Activated CD4-positive, alpha-beta T cell treated with anti-CD3 and anti-CD28 coated beads, Interleukin-2, amount 50 U/mL, for 24 hours (primary cell): Measurements from ENCODE around the gene ACVR2B.

ENCODE experiments used
- DNase-seq, 2 donors: peaks; one replicate each; pipeline ENCODE4 v3.0.0-alpha.2; 2020; ENCODE audit warnings: low read depth in 1 of 2, low spot score in 1 of 2

Gene ACVR2B

DNA sequence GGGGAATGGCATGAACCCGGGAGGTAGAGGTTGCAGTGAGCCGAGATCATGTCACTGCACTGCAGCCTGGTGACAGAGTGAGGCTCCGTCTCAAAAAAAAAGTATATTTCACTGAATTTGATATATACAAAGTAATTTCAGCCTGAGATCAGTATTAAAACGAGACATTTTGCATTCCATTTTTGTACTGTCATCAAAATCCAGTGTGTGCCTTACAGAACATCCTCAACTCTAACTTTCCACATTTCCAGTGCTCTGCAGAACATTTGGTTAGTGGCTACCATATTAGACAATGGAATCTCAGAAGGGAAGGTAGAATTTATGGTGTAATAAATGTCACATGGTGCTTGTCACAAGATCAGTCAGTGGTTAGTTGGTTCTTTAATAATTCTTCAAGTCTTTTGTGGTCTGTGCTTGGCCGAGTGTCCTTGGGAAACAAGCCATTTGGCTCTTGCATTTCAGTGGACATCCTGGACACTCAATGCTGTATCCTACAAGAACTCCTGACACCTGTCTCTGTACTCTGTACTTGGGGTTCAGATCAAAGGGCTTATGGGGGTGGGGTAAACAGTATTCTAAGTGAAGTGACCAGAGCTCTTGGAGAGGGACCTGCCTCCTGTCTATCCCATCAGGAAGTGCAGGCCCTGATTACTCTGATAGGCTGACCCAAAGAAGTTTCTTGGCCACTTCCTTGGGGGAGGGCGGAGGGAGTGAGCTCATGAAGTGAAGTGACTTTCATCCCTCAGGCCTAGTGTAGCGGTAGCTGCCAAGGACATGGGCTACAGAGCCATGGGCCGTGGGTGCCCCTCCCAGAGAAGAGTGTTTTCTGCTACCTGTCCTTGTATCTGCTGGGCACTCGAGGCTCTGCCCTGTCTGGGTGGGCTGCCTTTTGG lies 3.7 kb downstream of the ACVR2B start:
- DNase-seq = no peak

DNA sequence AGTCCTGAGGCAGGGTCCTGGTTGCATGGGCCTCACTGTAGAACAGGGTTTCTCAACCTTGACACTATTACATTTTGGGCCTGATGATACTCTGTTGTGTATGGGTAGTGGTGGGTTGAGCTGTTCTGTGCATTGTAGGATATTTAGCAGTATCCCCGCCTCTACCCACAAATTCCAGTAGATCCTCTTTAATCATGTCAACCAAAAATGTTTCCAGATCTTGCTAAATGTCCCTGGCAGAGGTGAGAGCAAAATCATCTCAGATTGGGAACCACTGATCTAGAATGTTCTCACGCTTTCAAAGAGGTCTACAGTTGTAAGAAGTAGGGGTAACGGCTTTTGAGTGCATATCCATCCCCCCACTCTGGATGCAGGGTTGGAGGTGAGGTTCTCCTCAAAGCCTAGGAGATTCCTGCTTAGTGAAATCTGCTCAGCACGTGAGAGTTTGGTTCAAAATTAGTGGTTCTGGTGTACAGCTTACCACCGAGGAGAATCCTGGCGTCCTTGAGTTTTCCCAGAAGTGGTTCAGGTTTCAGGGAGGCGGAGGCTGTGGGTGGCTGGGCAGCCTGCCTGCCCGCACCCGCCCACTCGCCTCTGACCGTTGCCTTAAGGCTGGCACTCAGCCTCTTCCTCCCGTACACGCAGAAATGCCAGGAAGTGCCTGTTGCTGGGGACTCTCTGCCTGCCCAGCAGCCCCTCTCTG lies 5.3 kb downstream of the ACVR2B start:
- no peak for DNase-seq

DNA sequence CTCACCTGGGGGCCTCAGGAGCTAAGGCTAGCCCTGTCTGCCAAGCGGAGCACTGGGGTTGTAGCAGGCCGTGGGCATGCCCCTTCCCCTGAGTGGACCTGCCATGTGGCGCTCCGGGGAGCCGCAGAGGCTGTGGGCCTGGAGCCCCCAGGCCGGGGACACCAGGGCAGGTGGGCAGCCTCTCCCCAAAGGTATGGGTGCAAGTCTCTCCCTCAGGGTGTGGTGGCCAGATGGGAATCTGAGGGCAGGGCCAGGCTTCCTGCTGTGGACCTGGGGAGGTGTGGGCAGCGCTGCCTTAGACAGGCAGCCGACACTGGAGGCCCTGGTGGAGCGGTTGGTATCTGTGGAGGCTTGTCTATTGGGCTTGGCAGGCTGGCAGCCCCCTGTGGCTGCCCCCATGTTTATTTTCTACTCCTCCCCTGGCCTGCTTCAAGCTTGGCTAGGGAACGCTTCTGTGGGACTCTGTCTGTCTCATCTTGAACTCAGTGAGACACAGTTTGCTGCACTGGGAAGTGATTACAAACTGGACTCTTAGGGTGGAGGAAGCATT lies 5.9 kb downstream of the ACVR2B start:
- no peak for DNase-seq

DNA sequence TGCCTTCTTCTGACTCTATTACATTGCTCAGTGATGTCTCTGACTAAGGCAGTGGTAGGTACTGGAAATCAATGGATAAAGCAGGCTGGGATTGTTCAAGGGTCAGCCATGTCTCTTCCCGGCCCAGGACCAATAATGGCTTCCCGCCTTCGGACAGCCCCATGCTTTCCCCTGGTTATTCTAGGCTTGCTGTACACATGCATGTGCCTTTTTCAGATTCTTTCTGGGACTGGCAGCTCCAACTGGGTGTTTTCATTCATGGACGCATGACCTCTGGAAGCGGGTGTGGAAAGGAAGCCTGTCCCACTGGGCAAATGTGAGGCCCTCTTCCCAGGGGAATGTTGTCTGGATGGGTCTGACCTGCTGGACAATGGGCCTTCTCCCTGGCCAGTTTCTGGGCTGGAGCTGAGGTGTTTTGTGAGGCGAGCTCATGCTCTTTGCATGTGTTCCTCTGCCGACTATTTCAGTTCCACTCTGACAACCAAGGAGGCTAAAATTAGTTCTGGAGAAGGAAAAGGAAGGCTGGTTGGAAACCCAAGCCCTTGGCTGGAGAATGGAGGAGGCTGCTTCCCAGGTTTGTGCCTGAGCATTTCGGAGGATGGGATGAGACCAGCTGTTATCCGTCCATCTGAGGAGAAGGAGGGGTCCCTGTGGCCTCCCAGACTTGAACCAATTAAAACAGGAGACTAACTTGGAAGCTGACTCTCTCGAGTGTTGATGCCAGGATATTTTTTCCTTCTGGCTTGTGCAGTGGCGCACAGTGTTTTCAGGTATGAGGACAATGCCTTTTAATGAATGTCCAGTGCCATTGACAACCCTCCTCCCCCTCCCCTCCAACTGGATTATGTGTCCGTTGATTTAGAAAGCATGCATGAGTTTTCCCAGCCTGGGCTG lies 6.9 kb downstream of the ACVR2B start:
- no peak for DNase-seq

DNA sequence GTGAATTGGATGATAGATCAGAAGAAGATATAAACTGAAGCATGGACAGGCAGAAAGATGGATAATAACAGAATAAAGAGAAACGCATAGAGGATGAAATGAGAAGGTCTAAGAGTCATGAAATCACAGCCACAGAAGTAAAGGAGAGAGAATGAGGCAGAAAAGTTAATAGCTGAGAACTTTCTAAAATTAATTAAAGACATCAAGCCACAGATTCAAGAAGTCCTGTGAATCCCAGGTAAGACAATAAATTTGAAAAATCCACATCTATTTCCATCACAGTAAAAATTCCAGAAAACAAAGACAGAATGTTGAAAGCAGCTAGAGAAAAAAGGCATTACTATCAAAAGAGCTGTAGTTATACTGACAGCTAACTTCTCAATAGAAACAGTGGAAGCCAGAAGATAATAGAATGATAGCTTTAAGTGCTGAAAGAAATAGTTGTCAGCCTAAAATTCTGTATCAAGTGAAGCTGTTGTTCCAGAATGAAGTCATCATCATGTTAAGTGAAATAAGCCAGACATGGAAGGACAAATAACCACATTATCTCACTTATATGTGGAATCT lies 12.0 kb downstream of the ACVR2B start:
- no peak for DNase-seq

DNA sequence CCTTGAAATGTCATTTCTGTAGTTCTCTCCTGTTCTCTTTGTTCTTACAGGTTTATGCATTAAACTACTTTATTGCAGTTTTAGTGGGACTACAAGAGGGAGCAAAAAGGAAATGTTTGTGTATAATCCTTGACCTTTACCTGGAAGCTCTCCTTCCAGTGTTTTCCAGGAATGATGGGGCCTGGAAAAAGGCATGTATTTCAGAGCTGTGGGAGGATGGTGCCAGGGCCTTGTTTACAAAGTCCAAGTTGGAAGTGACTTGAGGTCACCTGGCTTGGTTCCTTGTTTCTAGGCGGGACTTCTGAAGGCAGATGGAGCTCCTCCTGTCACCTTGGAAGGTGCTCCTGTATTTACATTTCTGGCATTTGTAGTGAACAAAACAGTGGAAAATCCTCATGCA lies 15.1 kb downstream of the ACVR2B start:
- no peak for DNase-seq

DNA sequence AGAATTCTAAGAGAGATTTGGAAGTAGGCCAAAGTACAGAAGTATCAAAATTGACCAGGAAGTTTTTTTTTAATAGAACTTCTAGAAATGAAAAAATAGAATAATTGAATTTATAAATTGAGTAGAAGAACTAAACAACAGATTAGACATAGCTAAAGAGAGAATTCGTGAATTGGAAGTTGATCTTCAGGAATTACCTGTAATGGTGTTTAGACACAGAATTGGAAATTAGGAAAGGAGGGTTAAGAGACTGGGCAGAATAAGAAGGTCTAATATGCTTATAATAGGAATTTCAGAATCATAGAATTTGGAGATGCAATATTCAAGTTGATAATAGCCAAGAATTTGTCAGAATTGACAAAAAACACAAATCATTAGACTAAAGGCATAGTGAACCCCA lies 16.2 kb downstream of the ACVR2B start:
- DNase-seq = no peak

DNA sequence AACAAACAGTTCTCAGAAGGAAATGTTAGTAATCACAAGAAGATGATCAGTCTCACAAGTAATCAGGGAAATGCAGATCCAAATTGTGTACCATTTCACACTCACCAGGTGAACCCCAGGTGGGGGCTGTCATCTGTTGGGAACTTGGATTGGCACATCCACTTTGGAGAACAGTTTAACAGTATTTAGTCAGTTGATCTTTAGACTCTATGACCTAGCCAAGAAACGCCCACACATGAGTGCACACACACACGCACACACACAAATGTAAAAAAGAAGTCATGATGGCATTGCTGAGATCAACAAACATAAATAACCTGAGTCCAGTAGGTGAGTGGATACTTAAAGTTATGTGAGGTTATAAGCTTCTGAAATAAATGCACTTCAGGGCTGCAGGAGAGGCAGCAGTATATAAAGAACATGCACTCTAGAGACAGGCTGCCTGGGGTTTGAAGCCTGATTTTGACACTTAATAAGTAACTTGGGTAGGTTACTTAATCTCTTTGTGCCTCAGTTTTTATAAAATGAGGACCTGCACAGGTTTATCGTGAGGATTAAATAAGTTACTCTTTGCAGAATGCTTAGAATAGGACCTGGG lies 17.7 kb downstream of the ACVR2B start:
- DNase-seq = no peak

DNA sequence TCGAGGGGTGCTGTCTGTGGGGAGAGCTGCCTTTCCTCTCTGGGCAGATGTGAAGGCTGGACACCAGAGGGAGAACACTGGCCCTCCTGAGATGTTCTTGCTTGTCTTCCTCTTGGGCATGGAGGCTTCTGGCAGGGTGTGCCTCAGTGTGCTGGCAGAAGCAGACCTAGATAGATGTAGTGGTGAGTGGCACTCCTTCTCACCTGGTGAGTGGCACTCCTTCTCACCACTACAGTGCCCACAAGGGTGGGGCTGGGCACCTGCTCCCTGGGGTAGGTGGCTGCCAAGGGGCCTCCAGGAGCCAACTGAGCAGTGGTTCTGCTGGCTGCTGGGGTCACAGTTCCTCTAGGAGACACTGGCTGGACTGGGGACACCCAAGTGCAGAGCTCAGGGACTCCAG lies 18.7 kb downstream of the ACVR2B start:
- DNase-seq = no peak

DNA sequence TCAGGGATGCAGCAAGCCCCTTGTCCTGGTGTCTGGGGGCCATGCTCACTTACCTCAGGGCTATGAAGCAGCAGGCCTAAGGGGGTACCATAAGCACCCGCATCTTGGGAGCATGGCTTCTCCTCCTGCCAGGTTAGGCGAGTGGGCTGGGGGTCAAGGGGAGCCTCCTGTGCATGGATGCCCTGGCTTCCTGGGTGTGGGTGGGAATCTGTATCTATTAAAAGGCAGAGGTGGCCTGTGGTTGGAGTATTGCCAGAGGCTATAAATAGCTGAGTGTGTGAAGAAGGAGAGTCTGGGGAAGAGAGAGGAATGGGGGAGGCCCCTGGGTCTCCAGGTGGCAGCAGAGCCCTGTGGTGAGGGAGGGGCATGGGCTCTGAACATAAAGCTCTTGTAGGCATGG lies 19.5 kb downstream of the ACVR2B start:
- no peak for DNase-seq

DNA sequence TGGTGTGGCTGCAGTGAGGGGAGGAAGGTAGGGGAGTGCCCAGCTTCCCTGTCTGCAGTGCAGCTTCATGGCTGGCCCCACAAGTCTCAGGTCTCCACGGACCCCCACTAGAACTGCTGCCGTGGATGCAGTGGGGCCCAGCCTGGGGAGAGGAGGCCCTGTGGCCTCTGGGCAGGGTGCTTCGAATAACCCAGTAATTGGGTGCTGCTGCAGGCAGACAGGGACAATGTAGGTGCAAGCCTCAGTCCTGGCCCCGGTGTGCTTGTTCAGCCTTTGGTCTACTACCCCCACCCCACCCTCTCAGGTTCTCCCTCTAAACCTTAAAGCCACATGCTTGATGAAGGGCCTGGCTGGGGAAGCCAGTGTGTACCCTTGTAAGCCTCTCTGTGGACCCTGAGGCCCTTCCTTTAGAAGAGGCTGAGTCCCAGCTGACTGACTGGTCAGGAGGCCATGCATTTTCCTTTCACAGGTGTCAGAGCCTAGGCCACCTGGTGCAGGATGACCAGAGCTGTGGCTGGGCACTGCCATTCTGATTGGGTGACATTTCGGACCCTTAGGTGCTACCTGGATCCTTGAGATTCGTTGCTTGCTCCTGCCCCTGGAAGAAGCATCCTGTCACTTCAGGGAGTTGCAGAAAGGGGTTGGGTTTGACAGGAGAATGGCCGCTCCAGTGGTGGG lies 21.4 kb downstream of the ACVR2B start:
- no peak for DNase-seq

DNA sequence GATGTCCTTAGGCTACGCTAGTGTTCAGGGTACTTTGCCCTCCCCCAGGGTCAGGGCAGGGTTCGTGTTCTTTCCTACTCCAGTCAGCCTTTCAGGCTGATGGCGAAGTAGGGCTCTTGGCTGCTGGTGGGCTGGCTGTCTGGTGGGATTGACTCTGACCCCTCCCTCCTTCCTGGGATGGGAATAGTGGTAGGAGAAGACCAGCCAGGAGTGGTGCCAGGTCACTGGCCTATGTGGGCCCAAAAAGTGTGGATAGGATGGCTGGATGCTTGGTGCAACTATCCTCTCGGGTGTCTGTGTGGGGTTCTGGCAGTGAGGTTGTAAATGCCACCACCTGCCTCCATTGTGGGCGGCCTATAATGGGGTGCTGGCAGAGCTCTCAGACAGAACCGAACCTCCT lies 22.0 kb downstream of the ACVR2B start:
- no peak for DNase-seq

DNA sequence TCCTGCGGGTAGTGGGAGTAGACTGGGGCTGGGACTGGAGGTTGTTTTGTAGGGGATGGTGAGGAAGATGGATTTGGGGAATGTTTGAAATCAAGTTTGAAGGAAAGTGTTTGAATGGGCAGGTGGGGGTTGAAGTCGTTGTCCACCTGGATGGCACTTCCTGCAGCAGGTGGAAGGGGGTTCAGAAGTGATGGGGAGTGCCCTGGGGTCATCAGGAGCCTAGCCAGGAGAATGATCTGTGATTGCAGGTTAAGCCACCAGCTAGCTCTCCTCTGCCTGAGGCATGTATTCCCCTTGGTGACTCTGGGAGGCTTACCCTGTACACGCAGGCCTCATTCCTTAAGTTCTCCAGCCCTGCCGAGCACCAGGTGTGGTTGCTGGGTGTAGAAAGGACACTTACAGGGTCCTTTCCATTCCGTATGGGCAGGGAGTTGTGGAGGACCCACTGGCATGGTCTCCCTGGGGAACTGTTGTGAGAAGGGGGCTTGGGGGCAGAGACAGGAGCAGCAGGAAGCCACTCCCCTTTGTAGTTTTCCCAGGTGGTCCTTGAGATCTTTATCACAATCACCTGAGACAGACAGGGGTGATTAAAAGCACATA lies 22.6 kb downstream of the ACVR2B start:
- no peak for DNase-seq

DNA sequence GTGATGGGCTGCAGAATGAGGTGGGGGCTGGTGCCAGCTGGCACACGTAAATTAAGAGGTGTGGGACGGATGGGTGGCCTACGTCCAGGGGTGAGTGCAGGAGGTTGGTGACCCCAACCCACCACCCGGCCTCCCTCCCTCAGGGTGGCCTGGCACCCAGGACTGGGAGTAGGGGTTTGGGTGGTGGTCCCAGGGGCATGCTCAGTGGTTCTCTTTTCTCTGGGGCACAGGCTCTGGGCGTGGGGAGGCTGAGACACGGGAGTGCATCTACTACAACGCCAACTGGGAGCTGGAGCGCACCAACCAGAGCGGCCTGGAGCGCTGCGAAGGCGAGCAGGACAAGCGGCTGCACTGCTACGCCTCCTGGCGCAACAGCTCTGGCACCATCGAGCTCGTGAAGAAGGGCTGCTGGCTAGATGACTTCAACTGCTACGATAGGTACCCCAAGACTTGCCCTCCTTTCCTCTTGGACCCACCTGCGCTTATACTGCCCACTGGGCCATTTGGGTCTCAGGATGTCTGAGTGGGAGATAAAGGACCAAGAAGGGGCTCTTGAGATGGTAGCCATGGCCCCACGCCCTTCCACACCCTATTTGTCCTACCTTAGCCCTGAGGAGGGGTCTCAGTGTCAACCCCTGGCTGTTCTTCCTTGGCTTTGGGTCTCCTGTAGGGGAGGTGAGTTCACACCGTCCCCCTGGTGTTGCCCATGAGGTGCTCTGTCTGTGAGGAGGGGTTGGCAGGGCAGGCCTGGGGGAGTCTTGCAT lies 23.5 kb downstream of the ACVR2B start:
- no peak for DNase-seq

DNA sequence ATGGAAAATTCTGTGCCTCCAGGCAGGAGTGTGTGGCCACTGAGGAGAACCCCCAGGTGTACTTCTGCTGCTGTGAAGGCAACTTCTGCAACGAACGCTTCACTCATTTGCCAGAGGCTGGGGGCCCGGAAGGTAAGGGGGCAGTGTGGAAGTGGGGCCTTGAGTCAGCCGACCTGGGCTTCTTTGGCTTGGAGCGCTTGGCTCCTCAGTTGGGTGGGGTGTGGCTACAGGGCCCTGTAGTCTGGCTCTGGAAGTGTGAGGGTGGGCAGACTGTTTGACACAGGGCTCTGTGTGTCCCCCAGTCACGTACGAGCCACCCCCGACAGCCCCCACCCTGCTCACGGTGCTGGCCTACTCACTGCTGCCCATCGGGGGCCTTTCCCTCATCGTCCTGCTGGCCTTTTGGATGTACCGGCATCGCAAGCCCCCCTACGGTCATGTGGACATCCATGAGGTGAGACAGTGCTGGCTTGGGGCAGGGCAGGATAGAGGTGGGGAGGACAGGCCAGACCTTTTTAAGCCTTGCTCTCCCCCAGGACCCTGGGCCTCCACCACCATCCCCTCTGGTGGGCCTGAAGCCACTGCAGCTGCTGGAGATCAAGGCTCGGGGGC lies 24.3 kb downstream of the ACVR2B start:
- DNase-seq = no peak

DNA sequence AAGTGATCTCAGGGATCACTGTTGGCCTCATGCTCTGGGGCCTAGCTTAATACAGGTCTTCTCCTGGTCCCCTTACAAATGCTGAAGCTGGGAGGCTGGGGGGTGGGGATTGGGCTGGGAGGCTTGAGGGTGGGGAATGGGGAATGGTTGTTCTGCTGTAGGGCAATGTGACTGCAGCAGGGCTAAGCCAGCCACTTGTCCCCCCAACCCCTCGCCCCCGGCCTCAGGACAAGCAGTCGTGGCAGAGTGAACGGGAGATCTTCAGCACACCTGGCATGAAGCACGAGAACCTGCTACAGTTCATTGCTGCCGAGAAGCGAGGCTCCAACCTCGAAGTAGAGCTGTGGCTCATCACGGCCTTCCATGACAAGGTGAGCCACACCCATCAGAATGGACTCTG lies 25.2 kb downstream of the ACVR2B start:
- no peak for DNase-seq

DNA sequence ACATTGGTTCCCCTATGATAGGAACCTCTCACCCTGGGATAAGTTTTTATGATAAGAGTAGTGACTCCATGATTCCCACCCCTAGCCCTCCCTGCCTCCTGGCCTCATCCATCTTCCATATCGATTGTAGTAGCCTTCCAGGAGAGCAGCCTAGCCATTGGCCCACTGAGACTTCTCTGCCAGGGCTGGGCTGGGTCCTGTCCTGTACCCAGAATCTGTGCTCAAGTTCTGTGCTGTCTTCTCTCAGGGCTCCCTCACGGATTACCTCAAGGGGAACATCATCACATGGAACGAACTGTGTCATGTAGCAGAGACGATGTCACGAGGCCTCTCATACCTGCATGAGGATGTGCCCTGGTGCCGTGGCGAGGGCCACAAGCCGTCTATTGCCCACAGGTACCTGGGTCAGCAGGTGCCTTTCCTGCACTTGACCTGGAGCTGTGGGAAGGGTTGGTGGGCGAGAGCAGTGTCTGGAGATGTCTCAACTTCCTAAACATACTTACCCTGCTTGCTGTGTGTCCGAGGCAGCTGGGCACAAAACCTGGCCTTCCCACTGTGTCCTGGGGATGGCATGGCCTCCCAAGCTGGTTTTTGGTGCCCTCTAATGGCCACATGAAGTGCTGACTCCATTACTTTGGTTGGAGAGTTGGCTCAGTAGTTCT lies 25.9 kb downstream of the ACVR2B start:
- DNase-seq = no peak

DNA sequence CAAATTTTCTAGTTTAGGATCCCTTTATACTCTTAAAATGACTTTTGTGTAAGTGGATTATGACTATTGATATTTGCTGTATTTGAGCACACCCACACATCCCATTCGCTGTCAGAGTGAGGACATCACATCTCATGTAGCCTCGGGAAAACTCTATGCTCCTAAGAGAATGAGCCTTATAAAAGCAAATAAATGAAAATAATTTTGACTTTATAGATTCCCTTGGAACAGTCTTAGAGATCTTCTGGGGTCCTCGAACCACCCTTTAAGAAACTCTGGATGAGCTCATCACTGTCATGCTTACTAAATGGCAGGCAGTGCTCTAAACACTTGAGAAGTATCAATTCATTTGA lies 26.4 kb downstream of the ACVR2B start:
- no peak for DNase-seq
